Neural cell (in vitro differentiated cells): Measurements from ENCODE around the gene USP13. TPM values are rescaled to one million over a fixed set of nuclear protein-coding genes. Genes with fewer than 3 reads are reported as not detected.

Source experiments
- H2AFZ ChIP-seq: fragments of 200-600, 300-800 bp; sonication (generic), shearing (Covaris generic); 2 replicates; pipeline ENCODE4 v1.6.0; 2014; ENCODE audit warnings: low read depth, mild to moderate bottlenecking, antibody characterized with exemption, low read length, moderate library complexity
- H3F3A ChIP-seq: fragments of 200-600 bp; shearing (Covaris generic); 2 replicates; pipeline ENCODE4 v1.6.1; 2016; ENCODE audit warnings: mild to moderate bottlenecking, moderate library complexity, mixed read lengths, antibody characterized with exemption, low read length; ENCODE audit not compliant: insufficient read depth, poor library complexity, severe bottlenecking
- H3K27ac ChIP-seq: fragments of 200-600, 300-800 bp; sonication (generic), shearing (Covaris generic); 2 replicates; pipeline ENCODE4 v1.5.1; 2014; ENCODE audit warnings: mild to moderate bottlenecking, low read length, moderate library complexity
- H3K27me3 ChIP-seq: fragments of 300-800, 200-600 bp; sonication (generic), shearing (Covaris generic); 2 replicates; pipeline ENCODE4 v1.6.0; 2014; ENCODE audit warnings: mild to moderate bottlenecking, low read depth, low read length, moderate library complexity; ENCODE audit not compliant: insufficient read depth
- H3K36me3 ChIP-seq: fragments of 300-800, 200-600 bp; sonication (generic), shearing (Covaris generic); 2 replicates; pipeline ENCODE4 v1.5.1; 2014; ENCODE audit warnings: mild to moderate bottlenecking, antibody characterized with exemption, low read length, moderate library complexity; ENCODE audit not compliant: insufficient read depth
- H3K4me2 ChIP-seq: fragments of 300-800, 200-600 bp; sonication (generic), shearing (Covaris generic); 2 replicates; pipeline ENCODE4 v1.6.0; 2014; ENCODE audit warnings: mild to moderate bottlenecking, low read length
- H3K4me3 ChIP-seq: fragments of 300-800, 200-600 bp; sonication (generic), shearing (Covaris generic); 2 replicates; pipeline ENCODE4 v1.5.1; 2014; ENCODE audit warnings: mild to moderate bottlenecking, low read length, moderate library complexity
- H3K79me2 ChIP-seq: fragments of 200-600 bp; shearing (Covaris generic); replicated peaks from 2 replicates; pipeline ENCODE4 v1.6.0; 2014; ENCODE audit warnings: mild to moderate bottlenecking, low read length, moderate library complexity; ENCODE audit not compliant: insufficient read depth
- H3K9ac ChIP-seq: fragments of 300-800, 200-600 bp; sonication (generic), shearing (Covaris generic); 2 replicates; pipeline ENCODE4 v1.6.1; 2016; ENCODE audit warnings: mild to moderate bottlenecking, low read length, mixed read lengths
- H3K9me2 ChIP-seq: fragments of 200-600 bp; shearing (Covaris generic); 2 replicates; pipeline ENCODE4 v1.6.1; 2016; ENCODE audit warnings: mild to moderate bottlenecking, low read length, mixed read lengths; ENCODE audit not compliant: insufficient read depth
- H3K9me3 ChIP-seq: fragments of 200-600, 300-800 bp; sonication (generic), shearing (Covaris generic); 2 replicates; pipeline ENCODE4 v1.6.1; 2016; ENCODE audit warnings: mild to moderate bottlenecking, mixed run types, low read length, moderate library complexity, mixed read lengths
- H4K20me1 ChIP-seq: fragments of 200-600 bp; shearing (Covaris generic); 2 replicates; pipeline ENCODE4 v1.6.1; 2016; ENCODE audit warnings: mild to moderate bottlenecking, mixed run types; ENCODE audit not compliant: insufficient read depth
- CTCF ChIP-seq: fragments of 450-650 bp; IDR thresholded peaks from 2 replicates; pipeline ENCODE4 v1.5.1; 2014; ENCODE audit warnings: antibody characterized with exemption, mild to moderate bottlenecking, moderate library complexity; ENCODE audit not compliant: poor library complexity, severe bottlenecking
- EP300 ChIP-seq: fragments of 450-650 bp; conservative IDR thresholded peaks from 2 replicates; pipeline ENCODE4 v1.6.1; 2014; ENCODE audit warnings: antibody characterized with exemption, mild to moderate bottlenecking, moderate library complexity; ENCODE audit not compliant: poor library complexity, severe bottlenecking
- EZH2 ChIP-seq: fragments of 200-600, 300-800 bp; shearing (Covaris generic), sonication (generic); IDR thresholded peaks from 2 replicates; pipeline ENCODE4 v1.6.1; 2014; ENCODE audit warnings: antibody characterized with exemption, low read length, borderline replicate concordance, mild to moderate bottlenecking; ENCODE audit not compliant: insufficient read depth, poor library complexity, severe bottlenecking
- MXI1 ChIP-seq: fragments of 450-650 bp; conservative IDR thresholded peaks from 2 replicates; pipeline ENCODE4 v1.6.1; 2014; ENCODE audit warnings: antibody characterized with exemption, mild to moderate bottlenecking; ENCODE audit not compliant: poor library complexity, severe bottlenecking
- POLR2AphosphoS5 ChIP-seq: IDR thresholded peaks from 2 replicates; pipeline ENCODE4 v1.6.1; 2012
- RAD21 ChIP-seq: fragments of 450-650 bp; conservative IDR thresholded peaks from 2 replicates; pipeline ENCODE4 v1.6.1; 2014; ENCODE audit warnings: antibody characterized with exemption, mild to moderate bottlenecking, moderate library complexity
- SMC3 ChIP-seq: fragments of 450-650 bp; conservative IDR thresholded peaks from 2 replicates; pipeline ENCODE4 v1.6.1; 2014; ENCODE audit warnings: antibody characterized with exemption, mild to moderate bottlenecking, moderate library complexity; ENCODE audit not compliant: poor library complexity
- TAF1 ChIP-seq: IDR thresholded peaks from 2 replicates; pipeline ENCODE4 v1.6.1; 2012; ENCODE audit warnings: low read depth
- polyA plus RNA-seq: library from polyadenylated mRNA; depleted of rRNA; stranded (reverse); fragments of >200 nt; gene quantifications from 2 replicates; pipeline ENCODE4 v1.2.3, GENCODE V29; 2014
- TF ChIP-seq, protein P1 (sequence below): IDR thresholded peaks from 2 replicates; pipeline ENCODE4 v1.6.1; 2012; ENCODE audit warnings: borderline replicate concordance

Gene USP13
- polyA plus RNA-seq, 1 donor from 2014 or later, result 3.8 TPM

- Histone ChIP-seq H3K27me3 (no peaks in the 10 kb centered on the region), H3K9me2 (no peaks in the 10 kb centered on the region), H3K4me2 (no peak overlapping the region), H3K9me3 (no peaks in the 10 kb centered on the region), H3K9ac (no peak overlapping the region), H3K27ac (no peak overlapping the region), H3K36me3 (no peaks in the 10 kb centered on the region), H3K4me3 (no peak overlapping the region), H4K20me1 (no peaks in the 10 kb centered on the region), H3K79me2 (no peaks in the 10 kb centered on the region), H2AFZ (no peak overlapping the region), H3F3A (no peaks in the 10 kb centered on the region)
- no peak for TF ChIP-seq RAD21
- TF ChIP-seq EP300, result no peak
- TF ChIP-seq TAF1, result no peak
- TF ChIP-seq POLR2AphosphoS5, result no peak
- TF ChIP-seq CTCF, result no peak
- TF ChIP-seq, protein P1, sequence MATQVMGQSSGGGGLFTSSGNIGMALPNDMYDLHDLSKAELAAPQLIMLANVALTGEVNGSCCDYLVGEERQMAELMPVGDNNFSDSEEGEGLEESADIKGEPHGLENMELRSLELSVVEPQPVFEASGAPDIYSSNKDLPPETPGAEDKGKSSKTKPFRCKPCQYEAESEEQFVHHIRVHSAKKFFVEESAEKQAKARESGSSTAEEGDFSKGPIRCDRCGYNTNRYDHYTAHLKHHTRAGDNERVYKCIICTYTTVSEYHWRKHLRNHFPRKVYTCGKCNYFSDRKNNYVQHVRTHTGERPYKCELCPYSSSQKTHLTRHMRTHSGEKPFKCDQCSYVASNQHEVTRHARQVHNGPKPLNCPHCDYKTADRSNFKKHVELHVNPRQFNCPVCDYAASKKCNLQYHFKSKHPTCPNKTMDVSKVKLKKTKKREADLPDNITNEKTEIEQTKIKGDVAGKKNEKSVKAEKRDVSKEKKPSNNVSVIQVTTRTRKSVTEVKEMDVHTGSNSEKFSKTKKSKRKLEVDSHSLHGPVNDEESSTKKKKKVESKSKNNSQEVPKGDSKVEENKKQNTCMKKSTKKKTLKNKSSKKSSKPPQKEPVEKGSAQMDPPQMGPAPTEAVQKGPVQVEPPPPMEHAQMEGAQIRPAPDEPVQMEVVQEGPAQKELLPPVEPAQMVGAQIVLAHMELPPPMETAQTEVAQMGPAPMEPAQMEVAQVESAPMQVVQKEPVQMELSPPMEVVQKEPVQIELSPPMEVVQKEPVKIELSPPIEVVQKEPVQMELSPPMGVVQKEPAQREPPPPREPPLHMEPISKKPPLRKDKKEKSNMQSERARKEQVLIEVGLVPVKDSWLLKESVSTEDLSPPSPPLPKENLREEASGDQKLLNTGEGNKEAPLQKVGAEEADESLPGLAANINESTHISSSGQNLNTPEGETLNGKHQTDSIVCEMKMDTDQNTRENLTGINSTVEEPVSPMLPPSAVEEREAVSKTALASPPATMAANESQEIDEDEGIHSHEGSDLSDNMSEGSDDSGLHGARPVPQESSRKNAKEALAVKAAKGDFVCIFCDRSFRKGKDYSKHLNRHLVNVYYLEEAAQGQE, result no peak
- no peak for TF ChIP-seq MXI1
- no peak for TF ChIP-seq SMC3
- TF ChIP-seq EZH2, result no peak
Observed at GRCh38 chr3:179796421-179796820, 143.6 kb downstream of the USP13 start.

GRCh38 chr3:179797192-179797591, 144.4 kb downstream of the USP13 start:
- Histone ChIP-seq H3K9ac (no peak overlapping the region), H3K79me2 (no peaks in the 10 kb centered on the region), H3K9me3 (no peaks in the 10 kb centered on the region), H3K9me2 (no peaks in the 10 kb centered on the region), H3K27me3 (no peaks in the 10 kb centered on the region), H3F3A (no peaks in the 10 kb centered on the region), H3K27ac (no peak overlapping the region), H3K4me3 (no peak overlapping the region), H4K20me1 (no peaks in the 10 kb centered on the region), H2AFZ (no peak overlapping the region), H3K36me3 (no peaks in the 10 kb centered on the region), H3K4me2 (no peak overlapping the region)
- TF ChIP-seq POLR2AphosphoS5 (no peak), EP300 (no peak), EZH2 (no peak)

DNA sequence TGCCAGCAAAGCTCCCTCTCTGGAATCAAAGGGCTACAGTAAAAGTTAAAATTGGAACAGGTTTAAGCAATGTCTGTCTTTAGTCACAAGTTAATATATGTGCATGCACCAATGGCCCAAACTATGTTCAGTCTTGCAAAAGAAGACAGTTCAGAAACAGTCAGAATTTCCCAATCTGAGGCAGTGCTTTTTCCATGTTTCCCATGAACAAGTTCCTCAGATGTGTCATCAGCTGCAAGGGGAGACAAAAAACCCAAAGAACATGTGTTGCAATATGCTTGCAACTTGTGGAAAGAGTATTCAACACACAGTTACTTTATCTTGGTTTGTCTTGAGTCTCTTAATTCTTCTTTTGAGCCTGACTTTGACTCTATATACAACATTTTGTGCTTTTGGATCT, 148.4 kb downstream of the USP13 start:
- Histone ChIP-seq H3K9me3 (no peaks in the 10 kb centered on the region), H3F3A (no peaks in the 10 kb centered on the region), H2AFZ (no peak overlapping the region), H4K20me1 (no peaks in the 10 kb centered on the region), H3K4me3 (no peak overlapping the region), H3K4me2 (no peak overlapping the region), H3K27ac (no peak overlapping the region), H3K36me3 (no peaks in the 10 kb centered on the region), H3K9ac (no peak overlapping the region), H3K79me2 (no peaks in the 10 kb centered on the region), H3K9me2 (no peaks in the 10 kb centered on the region), H3K27me3 (no peaks in the 10 kb centered on the region)
- TF ChIP-seq RAD21 (no peak), SMC3 (no peak), TAF1 (no peak), MXI1 (no peak), POLR2AphosphoS5 (no peak)
